ENCODE results near the gene SPA17.

The SPA17 gene

DNA sequence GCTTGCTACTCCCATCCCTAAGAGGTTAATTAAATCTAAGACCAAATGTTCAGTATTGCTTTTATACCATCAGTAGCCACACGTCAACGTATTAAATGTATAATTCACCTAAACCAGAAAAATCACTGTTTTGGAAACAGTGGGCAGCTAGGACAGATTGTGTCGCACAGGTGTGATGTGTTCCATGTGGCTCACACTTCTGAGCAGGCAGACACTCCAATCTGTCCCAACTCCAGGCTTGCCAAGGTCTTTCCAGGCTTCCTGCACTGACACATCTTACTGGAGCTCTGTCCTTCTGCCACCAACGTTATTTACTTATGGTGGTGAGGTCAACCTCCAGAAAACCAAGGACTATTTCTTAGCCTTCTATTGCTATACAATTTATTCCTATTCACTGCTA, 11.6 kb upstream of the SPA17 start:
- no peak for DNase-seq (ENCODE audit: low read depth in 3 of 3)

DNA sequence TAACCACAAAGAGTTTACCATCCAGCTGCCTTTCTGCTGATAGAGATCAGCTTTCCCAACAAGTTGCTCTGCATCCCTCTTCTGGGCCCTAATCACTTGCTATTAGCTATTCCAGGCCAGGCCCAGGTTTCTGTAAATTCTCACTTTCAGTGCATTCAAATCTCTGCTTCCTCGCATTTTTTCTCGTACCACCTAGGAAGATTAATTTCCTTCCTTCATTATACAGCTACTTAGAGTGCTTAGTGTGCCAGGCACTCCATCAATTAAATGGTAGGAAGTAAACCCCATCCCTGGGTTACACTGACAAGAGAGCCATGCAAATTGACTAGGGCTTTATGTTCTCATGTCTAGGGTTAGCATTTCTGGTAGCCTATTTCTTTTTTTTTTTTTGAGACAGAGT, 9.8 kb upstream of the SPA17 start:
- no peak for DNase-seq (ENCODE audit: low read depth in 3 of 3)

DNA sequence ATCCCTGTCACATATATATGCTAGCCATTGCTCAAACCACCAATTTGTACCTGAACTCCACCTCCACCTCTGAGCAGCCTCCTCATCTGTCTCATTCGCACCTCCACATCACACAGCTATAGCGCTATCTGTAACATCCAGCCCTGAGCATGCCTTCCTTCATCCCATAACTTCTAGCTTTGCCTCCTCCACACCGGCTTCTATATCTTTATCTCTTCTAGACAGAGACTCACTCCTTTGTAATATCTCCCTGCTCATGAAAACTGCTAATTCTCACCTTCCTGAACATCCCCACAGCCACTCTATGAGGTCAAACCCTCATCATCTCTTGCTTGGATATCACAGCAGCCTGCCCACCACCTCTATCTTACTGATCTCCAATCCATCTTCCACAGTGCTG, 6.1 kb upstream of the SPA17 start:
- no peak for DNase-seq (ENCODE audit: low read depth in 3 of 3)

DNA sequence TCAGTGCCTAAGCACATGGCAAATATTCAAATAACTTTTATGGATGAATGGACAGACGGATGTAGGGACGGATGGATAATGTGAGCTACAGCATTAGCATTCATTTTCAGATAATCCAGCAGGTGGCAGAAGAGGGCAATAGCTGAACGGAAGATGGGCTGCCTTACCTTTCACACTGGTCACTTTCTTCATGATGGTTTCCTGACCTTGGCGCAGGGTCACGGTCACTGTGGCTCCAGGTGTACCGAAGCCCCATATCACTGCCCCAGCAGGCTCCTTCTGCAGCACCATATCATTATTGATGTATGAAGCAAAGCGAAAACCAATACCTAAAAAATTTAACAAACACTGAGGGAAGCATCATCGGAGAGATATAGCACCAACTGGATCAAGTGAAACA, 4.5 kb upstream of the SPA17 start:
- peak in 1 of 3 experiments; percentile 37 for DNase-seq (ENCODE audit: low read depth in 3 of 3)

DNA sequence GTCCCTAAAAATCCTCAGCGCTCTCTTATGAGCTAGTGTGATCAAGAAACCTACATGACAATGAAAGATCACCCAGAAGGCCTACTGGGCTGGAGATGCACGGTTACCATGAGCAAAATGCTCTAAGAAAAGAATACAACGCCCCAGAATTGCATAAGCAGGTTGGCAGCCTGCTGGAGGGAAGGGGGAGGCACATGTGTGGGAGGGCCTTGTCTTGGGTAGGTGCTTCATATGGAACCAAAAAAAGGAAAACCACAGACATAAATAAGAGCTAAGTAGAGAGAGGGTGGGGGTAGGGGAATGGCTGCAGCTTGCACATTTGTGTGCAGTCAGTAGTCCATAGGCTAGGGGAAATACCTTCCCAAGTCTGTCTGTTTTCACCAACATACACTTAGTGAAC, 3.0 kb upstream of the SPA17 start:
- DNase-seq (ENCODE audit: low read depth in 3 of 3): peak in 1 of 3 experiments; percentile 12

DNA sequence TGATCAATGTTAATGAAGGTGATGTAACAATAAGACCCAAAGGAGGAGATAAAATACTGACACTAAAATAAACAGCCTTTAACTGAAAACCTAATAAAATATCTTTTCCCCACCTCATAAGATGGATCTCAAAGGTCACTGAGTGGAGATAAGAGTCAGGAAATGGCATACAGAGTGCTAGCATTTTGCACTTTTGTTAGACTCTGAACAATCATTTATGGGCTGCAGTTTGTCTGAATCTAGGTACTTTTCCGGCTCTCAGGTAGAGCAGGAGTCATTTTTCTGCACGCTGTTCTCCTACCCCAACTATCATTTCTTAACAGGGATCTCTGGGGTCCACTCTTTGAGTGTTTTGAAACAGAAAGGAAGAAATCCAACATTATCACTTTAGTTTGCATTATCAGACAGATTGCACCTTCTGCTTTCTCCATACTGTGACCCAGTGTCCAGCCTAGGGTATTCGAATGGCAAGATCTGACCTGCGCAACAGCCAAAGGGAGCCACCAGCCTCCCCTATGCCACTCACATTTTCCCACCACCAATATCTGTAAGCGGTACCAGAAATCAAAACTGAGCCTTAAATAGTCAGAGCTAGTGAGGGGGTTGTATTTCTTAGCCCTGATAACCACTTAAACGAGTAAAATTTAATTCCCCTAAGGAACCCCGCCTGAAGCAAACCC, 1.0 kb upstream of the SPA17 start:
- no peak for DNase-seq (ENCODE audit: low read depth in 3 of 3)

DNA sequence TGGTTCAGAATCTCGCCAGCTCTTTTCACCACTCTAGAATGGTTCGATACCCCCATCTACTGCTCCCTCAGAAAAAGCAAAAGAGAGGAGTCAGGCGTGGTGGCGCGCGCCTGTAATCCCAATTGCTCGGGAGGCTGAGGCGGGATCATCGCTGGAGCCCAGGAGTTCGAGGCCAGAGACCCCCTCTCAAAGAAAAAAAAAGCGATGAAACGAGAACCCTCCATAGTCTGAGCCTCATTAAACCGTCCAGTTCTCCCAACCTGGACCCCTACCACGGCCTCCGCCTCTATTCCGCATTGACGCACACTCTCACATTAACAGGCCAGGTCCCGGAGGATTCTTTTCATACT, 439 bp downstream of the SPA17 start:
- no peak for DNase-seq (ENCODE audit: low read depth in 3 of 3)

DNA sequence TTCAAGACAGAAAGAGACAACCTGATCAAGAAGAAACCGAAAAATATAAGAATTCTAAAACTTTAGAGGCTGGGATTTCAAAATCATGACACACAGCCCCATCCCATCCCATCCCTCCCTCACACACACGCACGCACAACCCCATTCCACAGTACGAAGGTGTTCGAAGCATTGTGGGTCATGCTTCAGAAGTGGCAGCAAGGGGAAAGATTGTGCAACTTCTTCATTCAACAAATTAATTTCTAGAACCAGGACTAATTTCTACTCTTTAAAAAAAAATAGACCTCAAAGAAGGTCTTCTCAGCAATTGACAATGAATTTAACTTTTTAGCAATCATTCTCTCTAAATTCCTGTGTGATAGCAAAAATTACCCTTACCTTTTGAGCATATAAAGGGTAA, 867 bp downstream of the SPA17 start:
- no peak for DNase-seq (ENCODE audit: low read depth in 3 of 3)

DNA sequence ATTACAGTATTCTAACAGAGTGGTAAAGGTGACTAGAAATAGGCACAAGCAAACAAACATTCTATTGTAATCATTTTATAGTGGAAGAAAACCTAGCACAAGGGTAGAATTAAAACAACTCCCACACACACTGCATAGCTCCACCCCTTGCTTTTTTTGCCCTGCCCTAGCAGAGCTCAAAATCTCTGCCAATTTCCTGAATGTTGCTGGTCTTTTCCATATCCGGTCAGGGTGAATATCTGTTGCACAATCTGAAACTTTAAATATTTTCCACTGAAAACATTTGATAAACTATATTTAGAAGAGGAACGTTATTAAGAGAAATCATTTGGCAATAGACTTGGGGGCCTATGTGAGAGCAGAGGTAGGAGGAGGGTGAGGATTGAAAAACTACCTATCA, 2.7 kb downstream of the SPA17 start:
- DNase-seq (ENCODE audit: low read depth in 3 of 3): no peak

DNA sequence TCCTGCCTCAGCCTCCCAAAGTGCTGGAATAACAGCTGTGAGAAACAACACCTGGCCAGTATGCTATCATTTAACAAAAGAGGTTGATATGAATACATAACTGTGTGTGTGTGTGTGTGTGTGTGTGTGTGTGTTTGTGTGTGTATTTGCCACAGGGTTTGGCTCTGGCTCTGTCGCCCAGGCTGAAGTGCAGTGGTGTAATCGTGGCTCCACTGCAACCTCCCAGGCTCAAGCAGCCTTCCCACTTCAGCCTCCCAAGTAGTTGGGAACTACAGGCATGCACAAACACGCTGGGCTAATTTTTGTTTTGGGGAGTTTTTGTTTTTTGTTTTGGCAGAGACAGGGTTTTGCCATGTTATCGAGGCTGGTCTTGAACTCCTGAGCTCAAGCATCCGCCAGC, 4.7 kb downstream of the SPA17 start:
- DNase-seq (ENCODE audit: low read depth in 3 of 3): no peak

DNA sequence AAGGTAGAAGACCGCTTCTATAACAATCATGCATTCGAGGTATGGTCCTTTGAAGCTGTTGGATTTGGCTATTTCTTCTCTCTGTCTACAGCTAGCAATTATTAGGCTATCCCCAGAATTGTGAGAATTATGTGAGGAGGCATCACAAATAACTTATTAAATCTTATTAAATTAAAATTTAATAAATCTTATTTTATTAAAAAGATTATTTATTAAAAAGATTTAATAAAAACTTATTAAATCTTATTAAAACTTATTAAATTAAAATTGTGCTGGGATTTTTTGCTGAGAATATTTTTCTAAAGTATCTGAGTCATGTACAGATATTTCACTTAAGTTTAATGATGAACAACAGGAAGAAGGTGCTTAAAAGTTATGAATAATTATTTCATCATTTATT, 7.7 kb downstream of the SPA17 start:
- DNase-seq (ENCODE audit: low read depth in 3 of 3): no peak

DNA sequence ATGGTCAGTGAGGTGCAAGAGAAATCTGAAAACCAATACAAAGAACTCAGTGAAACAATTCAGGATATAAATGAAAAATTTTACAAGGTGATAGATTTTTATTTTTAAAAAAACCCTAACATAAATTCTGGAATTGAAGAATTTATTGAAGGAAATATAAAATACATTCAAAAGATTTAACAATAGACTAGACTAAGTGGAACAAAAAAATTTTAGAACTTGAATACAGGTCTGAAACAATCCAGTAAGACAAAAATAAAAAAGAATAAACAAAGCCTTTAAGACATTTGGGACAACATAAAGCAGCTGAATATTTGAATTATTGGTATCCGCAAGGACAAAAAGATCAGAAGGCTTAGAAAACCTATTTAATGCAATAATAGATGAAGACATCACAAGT, 8.7 kb downstream of the SPA17 start:
- no peak for DNase-seq (ENCODE audit: low read depth in 3 of 3)

DNA sequence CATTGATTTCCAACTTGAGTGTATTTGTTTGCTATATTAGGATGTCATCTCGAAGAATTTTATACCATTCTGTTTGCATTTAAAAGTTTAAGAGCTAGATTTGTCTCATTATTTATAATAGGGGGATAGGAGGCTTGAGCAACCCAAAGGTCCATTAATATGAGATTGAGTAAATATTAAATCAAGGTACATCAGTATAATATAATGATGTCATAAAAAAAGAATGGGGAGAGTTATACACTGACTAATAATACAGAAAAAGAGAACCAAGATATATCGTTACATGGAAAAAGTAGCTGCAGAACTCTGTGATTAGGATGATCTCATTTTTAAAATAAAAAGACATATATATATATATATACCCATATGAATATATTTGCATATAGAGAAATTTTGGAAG, 19.4 kb downstream of the SPA17 start:
- no peak for DNase-seq (ENCODE audit: low read depth in 3 of 3)

DNA sequence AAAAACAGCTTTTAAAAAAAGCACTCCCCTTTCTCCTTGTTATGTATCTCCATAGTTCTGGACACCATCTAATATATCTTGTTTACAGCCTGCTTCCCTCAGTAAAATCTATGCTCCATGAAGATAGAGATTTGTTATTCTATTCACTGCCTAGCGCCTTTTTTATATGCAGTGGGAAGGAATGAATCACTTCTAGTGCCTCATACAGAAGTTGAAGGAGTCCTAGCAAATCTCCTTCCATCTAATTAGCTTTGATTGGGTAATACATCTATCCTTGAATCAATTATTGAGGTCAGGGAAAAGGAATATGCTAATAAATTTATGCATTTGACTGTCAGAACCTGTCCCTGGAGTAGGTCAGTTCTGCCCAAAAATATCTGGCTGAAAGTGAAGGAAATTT, 25.8 kb downstream of the SPA17 start:
- no peak for DNase-seq (ENCODE audit: low read depth in 3 of 3)

DNA sequence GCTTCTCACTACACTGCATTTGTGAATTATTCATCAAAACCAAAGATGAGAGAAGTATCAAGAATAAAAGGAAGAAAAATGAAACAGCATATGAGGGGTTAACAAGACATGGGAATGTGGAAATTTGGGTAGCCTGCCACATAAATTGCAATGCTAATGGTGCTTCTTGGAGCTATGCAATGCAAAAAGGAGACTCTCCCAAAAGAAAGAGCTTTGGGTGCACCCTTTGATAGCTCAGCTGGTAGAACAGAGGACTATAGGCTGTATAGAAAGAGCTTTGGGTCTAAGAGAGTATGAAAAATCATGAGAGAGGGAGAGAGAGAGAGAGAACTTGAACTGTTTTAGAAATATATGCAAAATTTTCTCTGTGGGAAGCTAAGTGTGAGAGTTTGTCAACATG, 26.3 kb downstream of the SPA17 start:
- DNase-seq (ENCODE audit: low read depth in 3 of 3): no peak

DNA sequence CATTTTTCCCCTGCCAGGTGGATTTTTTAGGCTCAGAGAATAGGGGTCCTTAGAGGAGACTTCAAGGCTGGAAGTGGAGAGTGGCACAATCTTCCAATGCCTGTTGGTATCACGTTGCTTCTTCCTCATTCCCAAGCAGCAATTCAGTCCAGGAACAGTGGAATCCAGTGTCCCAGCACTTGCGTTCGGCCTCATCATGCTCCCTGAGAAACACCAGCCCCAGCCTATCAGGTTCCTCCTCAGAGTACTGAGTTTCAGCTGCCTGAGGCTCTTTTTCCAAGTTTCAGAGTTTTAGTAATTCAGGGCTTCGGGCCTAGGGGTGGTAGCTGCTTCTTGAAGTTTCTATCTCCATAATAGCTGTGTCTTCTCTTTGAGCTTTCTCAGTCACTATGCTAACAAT, 34.1 kb downstream of the SPA17 start:
- no peak for DNase-seq (ENCODE audit: low read depth in 3 of 3)

DNA sequence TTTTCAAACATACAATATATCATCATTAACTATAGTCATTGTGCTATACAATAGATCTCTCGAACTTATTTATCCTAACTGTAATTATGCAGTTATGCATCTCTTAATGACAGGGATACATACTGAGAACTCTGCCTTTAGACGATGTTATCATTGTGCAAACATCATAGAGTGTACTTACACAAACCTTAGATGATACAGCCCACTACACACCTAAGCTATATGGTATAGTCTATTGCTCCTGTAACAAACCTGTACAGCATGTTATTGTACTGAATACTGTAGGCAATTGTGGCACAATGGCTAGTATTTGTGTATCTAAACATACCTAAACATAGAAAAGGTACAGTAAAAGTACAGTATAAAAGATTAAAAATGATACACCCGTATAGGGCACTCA, 38.7 kb downstream of the SPA17 start:
- no peak for DNase-seq (ENCODE audit: low read depth in 3 of 3)

DNA sequence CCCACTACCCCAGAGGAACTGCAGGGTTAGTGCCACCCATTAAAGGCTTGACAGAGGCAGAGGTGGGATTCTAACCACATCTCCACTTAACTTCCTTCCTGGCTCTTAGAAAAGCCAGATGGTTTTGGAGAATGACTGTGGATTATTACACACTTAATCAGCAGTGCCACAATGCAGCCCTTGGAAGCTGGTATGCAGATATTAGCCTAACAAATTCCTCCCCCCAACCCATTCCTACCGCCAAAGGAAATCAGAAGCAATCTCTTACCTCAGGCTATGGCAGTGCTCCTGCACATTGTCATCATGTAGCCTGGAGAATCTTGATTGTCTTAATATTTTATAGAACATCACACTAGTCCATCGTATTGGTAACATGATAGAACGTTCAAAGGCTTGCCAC, 42.9 kb downstream of the SPA17 start:
- no peak for DNase-seq (ENCODE audit: low read depth in 3 of 3)

DNA sequence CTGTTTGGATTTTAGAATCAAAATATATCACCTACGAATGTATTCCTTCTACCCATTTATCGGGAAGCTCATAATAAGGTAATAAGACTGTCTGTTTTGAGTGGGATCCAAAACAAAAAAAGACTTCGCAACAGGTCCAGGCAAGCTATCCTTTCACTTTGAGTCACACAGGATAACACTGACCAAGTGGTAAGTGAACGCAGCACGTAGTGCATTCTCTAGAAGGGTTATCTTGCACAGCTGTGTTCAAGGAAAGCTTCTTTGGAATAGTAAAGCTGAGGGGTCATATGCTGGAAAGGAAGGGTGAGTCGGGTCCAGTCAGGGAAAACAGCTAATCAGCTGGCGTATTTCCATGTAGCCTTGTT, 43.7 kb downstream of the SPA17 start:
- no peak for DNase-seq (ENCODE audit: low read depth in 3 of 3)

DNA sequence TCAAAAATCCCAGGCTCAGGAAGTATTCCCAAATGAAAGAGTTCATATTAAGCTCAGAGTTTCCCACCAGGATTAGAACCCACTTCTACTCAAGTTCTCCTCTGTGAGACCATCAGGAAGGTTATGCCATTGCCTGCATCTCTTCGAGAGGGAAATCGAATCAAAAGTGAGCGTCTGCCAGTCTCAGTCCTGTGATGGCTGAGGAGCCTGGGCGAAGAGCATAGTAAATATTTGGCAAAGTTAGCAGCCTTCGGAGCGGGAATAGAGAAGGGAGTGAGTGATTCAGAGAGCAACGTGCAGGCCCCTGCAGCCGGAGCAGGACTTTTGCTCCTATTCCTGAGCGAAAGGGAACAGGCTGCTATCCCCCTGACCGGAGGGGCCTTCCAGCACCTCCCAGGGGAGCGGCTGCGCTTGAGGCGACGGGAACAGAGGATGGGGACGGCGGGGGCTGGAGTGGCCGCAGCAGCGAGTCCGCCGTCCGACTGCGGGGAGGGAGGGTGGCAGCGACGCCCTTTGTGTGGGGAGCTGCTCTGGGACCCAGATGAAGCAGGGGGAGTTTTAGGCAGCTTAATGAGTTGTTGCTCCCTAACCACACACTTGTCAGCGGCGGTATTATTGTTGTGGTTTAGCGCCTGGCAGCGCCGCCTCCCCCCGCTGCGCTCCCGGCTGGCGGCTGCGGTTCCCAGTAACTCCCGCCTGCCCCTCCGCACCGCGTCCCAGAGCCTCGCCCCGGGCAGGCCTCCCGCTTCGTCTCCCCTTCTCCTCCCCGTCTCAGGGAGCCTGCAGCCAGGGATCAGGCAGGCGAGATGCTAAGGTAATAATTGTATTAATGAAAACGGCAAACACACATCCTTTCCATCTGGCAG, 44.3 kb downstream of the SPA17 start:
- DNase-seq (ENCODE audit: low read depth in 3 of 3): no peak

DNA sequence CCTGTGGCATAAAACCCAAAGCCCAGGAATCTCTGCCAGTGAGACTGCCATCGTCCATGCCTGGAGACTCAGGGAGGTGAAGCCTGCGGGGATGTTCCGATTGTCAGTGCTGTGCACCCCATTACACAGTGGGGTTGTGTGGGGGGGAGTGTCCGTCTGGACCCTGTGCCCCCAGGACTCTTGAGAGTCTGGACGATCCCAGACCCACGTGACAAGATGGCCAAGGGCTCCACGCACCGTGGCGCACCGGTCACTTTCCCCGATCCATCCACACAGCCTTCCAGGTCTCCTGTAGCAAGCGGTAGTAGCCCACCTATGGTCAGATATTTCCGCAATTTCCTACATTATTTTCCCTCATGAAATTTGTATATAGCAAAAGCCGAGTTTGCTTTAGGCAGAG, 45.1 kb downstream of the SPA17 start:
- DNase-seq (ENCODE audit: low read depth in 3 of 3): no peak

DNA sequence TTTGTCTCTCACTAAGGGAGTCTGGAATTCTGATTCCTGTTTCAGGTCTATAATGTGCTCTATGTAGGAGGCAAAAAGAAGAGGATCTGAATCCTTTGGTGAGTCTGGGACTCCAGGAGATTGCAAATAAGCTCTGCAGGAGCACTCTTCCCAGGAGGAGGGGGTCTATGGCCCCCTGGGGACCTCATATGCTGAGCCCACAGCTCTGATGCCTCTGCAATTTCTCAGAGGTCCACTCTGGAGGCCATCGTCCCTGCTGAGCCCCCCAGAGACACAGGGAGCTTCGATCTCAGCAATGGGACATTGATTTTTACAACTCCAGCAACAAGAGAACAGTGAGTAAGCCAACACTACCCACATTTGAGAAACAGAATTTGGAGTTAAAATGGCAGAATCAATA, 45.8 kb downstream of the SPA17 start:
- DNase-seq (ENCODE audit: low read depth in 3 of 3): no peak

DNA sequence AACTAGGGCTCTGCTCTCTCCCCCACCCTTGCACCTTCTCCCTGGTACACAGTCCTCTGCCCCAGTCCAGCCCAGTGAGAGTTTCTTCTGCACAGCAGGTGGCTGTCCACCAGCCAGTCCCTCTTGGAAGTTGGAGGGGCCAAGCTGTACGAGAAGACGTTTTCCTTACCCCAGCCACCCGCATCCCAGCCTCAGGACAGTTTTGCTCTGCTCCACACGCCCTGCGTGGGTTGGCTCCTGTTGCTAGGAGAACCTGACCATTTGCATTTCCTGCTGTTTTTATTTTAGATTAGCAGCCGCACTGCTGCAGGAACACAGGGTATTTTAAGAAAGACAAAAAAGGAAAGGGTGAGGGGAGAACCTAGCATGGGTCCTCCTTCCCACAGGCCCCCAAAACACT, 48.5 kb downstream of the SPA17 start:
- no peak for DNase-seq (ENCODE audit: low read depth in 3 of 3)
